OCI-LY7 (cell line): ENCODE data around the gene TRIM38. TPM values are rescaled to one million over a fixed set of nuclear protein-coding genes. Genes with fewer than 3 reads are reported as not detected.
A peak's percentile ranks its signal among the peaks of the same experiment; 100 is the strongest.

Experiments used
- BruUV-seq: library from RNA; stranded (reverse); fragments of 400-500 nt; replicated peaks from 2 replicates; lab custom pipeline; 2021; lab: Mats Ljungman, UMichigan
- CTCF ChIA-PET: fragments of 300-600 bp; sonication (Branson Sonifier 250); formaldehyde crosslinking; loops from one replicate; lab custom pipeline; 2022; ENCODE audit warnings: antibody characterized with exemption; ENCODE audit not compliant: unreplicated experiment; lab: Charles Lee
- POLR2A ChIA-PET: fragments of 300-600 bp; sonication (Branson Sonifier 250); formaldehyde crosslinking; loops from one replicate; lab custom pipeline; 2022; ENCODE audit warnings: antibody characterized with exemption; lab: Charles Lee
- DNase-seq: peaks from one replicate; pipeline ENCODE4 v3.0.0-alpha.2; 2015; ENCODE audit warnings: low spot score
- H2AFZ ChIP-seq: fragments of 200-600 bp; sonication (generic), shearing (Covaris generic); 2 replicates; pipeline ENCODE4 v1.6.1; 2014; ENCODE audit warnings: mild to moderate bottlenecking, antibody characterized with exemption, low read length, moderate library complexity
- H3K27ac ChIP-seq: fragments of 200-600 bp; sonication (generic); 2 replicates; pipeline ENCODE4 v1.5.1; 2014; ENCODE audit warnings: mixed run types, low read depth, mild to moderate bottlenecking, moderate library complexity, low read length, inconsistent platforms; ENCODE audit not compliant: poor library complexity, severe bottlenecking
- H3K36me3 ChIP-seq: fragments of 200-600 bp; sonication (generic); 2 replicates; pipeline ENCODE4 v1.6.1; 2014; ENCODE audit warnings: mild to moderate bottlenecking, antibody characterized with exemption, low read length, moderate library complexity, mixed read lengths; ENCODE audit not compliant: insufficient read depth
- H3K4me1 ChIP-seq: fragments of 200-600 bp; sonication (generic); 2 replicates; pipeline ENCODE4 v1.5.1; 2014; ENCODE audit warnings: mild to moderate bottlenecking, low read length; ENCODE audit not compliant: insufficient read depth, poor library complexity, severe bottlenecking
- H3K4me2 ChIP-seq: fragments of 200-600 bp; sonication (generic); 2 replicates; pipeline ENCODE4 v1.6.1; 2014; ENCODE audit warnings: mild to moderate bottlenecking, low read length
- H3K4me3 ChIP-seq: fragments of 200-600 bp; sonication (generic); 2 replicates; pipeline ENCODE4 v1.5.1; 2014; ENCODE audit warnings: mild to moderate bottlenecking, low read depth, low read length; ENCODE audit not compliant: poor library complexity, severe bottlenecking
- H3K79me2 ChIP-seq: fragments of 200-600 bp; sonication (generic); 2 replicates; pipeline ENCODE4 v1.6.1; 2016; ENCODE audit warnings: low read depth, mild to moderate bottlenecking, low read length, moderate library complexity, mixed read lengths; ENCODE audit not compliant: insufficient read depth
- H3K9me2 ChIP-seq: fragments of 200-600 bp; sonication (generic); 2 replicates; pipeline ENCODE4 v1.6.1; 2016; ENCODE audit warnings: mild to moderate bottlenecking, low read length, mixed read lengths; ENCODE audit not compliant: insufficient read depth
- H3K9me3 ChIP-seq: fragments of 200-600 bp; sonication (generic); 2 replicates; pipeline ENCODE4 v1.6.1; 2014; ENCODE audit warnings: mild to moderate bottlenecking, mixed run types, low read length, mixed read lengths
- H4K20me1 ChIP-seq: fragments of 200-600 bp; sonication (generic); 2 replicates; pipeline ENCODE4 v1.6.1; 2014; ENCODE audit warnings: mild to moderate bottlenecking, antibody characterized with exemption, low read length, moderate library complexity, mixed read lengths; ENCODE audit not compliant: insufficient read depth
- EZH2phosphoT487 ChIP-seq: fragments of 200-600 bp; sonication (generic); IDR thresholded peaks from 2 replicates; pipeline ENCODE4 v1.6.1; 2018; ENCODE audit warnings: low read depth, borderline replicate concordance, mild to moderate bottlenecking, mixed run types, antibody characterized with exemption, low read length, moderate library complexity, mixed read lengths
- intact Hi-C: fragments of 100-400 bp; cut with micrococcal nuclease; formaldehyde crosslinking; loops from one replicate; pipeline ENCODE4 v1.10.0; 2022; ENCODE audit not compliant: unreplicated experiment
- total RNA-seq, 2 experiments: library from RNA; depleted of rRNA in 1 of 2; stranded (reverse); fragments of >200 nt in 1 of 2; shearing (Covaris generic) in 1 of 2; gene quantifications; 2 replicates each; pipeline ENCODE4 v1.2.3, GENCODE V29; 2014 to 2022
- TF ChIP-seq, protein P1 (sequence below): fragments of 200-600 bp; sonication (generic); conservative IDR thresholded peaks from 2 replicates; pipeline ENCODE4 v1.5.1; 2014; ENCODE audit warnings: mild to moderate bottlenecking, antibody characterized with exemption, low read length, moderate library complexity, mixed read lengths

Gene TRIM38
- total RNA-seq, 2 experiments from 2014 or later, result 12.8 to 14.8 TPM

DNA sequence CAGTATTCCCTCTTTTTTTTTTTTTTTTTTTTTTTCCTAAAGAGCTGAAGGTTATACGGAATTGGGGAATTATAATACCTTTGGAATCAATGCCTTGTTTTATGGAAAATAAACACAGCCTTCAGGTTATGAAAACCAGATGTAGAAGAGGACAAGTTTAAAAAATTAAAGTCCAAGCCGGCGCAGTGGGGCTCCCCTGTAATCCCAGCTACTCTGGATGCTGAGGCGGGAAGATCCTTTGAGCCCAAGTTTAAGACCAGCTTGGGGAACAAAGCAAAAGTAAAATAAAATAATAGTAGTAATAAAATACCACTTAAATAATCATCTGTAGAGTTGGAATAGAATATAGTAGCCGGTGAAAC is 57.3 kb downstream of the TRIM38 start:
- TF ChIP-seq, protein P1, sequence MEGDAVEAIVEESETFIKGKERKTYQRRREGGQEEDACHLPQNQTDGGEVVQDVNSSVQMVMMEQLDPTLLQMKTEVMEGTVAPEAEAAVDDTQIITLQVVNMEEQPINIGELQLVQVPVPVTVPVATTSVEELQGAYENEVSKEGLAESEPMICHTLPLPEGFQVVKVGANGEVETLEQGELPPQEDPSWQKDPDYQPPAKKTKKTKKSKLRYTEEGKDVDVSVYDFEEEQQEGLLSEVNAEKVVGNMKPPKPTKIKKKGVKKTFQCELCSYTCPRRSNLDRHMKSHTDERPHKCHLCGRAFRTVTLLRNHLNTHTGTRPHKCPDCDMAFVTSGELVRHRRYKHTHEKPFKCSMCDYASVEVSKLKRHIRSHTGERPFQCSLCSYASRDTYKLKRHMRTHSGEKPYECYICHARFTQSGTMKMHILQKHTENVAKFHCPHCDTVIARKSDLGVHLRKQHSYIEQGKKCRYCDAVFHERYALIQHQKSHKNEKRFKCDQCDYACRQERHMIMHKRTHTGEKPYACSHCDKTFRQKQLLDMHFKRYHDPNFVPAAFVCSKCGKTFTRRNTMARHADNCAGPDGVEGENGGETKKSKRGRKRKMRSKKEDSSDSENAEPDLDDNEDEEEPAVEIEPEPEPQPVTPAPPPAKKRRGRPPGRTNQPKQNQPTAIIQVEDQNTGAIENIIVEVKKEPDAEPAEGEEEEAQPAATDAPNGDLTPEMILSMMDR, result no peak
- TF ChIP-seq EZH2phosphoT487, result no peak
- Histone ChIP-seq H3K4me2 (peak overlapping the region; percentile 98), H3K79me2 (no peaks in the 10 kb centered on the region), H2AFZ (no peak overlapping the region; the same call in 1 of the 2 replicates), H4K20me1 (no peaks in the 10 kb centered on the region), H3K27ac (peak overlapping the region; percentile 99), H3K4me3 (peak overlapping the region; percentile 75), H3K4me1 (peaks cover 51% of the 10 kb centered on the region), H3K36me3 (no peaks in the 10 kb centered on the region; the same call in 1 of the 2 replicates), H3K9me2 (no peaks in the 10 kb centered on the region), H3K9me3 (peaks cover 9% of the 10 kb centered on the region)
- ChIA-PET CTCF (no interaction called here), POLR2A (interaction anchor here (0.6 to 17.2 kb wide), 37 partner anchors 8 to 1847 kb away, joined by 3 to 793 read pairs (median 5); partner anchors contain the start of gene TRIM38)
- DNase-seq, result no peak
- BruUV-seq, result no TSS peak
- intact Hi-C loops, result loop anchor here (1.0 to 10.0 kb wide), 4 partner anchors 28 to 1505 kb away; partner anchors contain the start of gene ZNF184

GRCh38 chr6:26020329-26021000 is 57.9 kb downstream of the TRIM38 start:
- peak; percentile 93 for DNase-seq
- H2AFZ ChIP-seq, result no peak overlapping the region; the same call in 1 of the 2 replicates
- BruUV-seq, result TSS peak; percentile 98

More at GRCh38 chr6:26020329-26021000, 57.9 kb downstream of the TRIM38 start:
- Histone ChIP-seq H3K36me3 (no peaks in the 10 kb centered on the region; the same call in 1 of the 2 replicates), H3K4me2 (peak overlapping the region; percentile 98), H3K4me3 (peak overlapping the region; percentile 75), H3K79me2 (no peaks in the 10 kb centered on the region), H3K9me3 (peaks cover 9% of the 10 kb centered on the region), H3K4me1 (peaks cover 56% of the 10 kb centered on the region), H3K9me2 (no peaks in the 10 kb centered on the region), H4K20me1 (no peaks in the 10 kb centered on the region), H3K27ac (peak overlapping the region; percentile 99)
- ChIA-PET POLR2A (interaction anchor here (0.6 to 17.2 kb wide), 53 partner anchors 9 to 1876 kb away, joined by 3 to 793 read pairs (median 5); partner anchors contain the start of gene TRIM38), CTCF (no interaction called here)
- intact Hi-C loops, result loop anchor here (1.0 to 10.0 kb wide), 3 partner anchors 28 to 1506 kb away; no protein-coding TSS in a partner anchor
- no peak for TF ChIP-seq EZH2phosphoT487
- TF ChIP-seq, protein P1, result no peak
